ENCODE data around the gene SLC39A11.

DNA sequence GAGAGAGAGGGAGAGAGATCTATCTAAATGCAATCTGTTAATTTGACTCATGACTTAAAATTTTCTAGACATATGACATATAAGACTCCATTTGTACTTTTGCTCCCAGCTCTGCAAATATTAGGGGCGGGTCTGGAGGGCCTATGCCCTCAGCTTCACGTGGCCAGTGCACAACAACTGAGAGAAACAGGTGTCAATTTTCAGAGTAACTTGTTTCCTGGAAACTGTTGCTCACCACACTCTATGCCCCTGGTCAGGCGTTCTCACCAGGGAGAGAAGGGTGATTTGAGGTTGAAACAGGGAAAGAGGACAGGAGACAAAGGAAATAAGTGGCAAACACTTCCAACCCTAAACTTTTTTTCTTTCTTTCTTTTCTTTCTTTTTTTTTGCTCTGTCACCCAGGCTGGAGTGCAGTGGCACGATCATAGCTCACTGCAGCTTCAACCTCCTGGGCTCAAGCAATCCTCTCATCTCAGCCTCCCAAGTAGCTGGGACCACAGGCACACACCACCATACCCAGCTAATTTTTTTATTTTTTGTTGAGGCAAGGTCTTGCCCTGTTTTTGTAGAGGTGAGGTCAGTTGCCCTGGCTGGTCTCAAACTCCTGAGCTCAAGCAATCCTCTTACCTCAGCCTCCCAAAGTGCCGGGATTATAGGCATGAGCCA is 270.0 kb downstream of the SLC39A11 start:
- TF ChIP-seq EP300 (conservative IDR thresholded peaks at IDR 0.05; ENCODE audit: poor library complexity, severe bottlenecking): no peak
- TF ChIP-seq, protein P1, sequence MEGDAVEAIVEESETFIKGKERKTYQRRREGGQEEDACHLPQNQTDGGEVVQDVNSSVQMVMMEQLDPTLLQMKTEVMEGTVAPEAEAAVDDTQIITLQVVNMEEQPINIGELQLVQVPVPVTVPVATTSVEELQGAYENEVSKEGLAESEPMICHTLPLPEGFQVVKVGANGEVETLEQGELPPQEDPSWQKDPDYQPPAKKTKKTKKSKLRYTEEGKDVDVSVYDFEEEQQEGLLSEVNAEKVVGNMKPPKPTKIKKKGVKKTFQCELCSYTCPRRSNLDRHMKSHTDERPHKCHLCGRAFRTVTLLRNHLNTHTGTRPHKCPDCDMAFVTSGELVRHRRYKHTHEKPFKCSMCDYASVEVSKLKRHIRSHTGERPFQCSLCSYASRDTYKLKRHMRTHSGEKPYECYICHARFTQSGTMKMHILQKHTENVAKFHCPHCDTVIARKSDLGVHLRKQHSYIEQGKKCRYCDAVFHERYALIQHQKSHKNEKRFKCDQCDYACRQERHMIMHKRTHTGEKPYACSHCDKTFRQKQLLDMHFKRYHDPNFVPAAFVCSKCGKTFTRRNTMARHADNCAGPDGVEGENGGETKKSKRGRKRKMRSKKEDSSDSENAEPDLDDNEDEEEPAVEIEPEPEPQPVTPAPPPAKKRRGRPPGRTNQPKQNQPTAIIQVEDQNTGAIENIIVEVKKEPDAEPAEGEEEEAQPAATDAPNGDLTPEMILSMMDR (IDR thresholded peaks at IDR 0.05; ENCODE audit: poor library complexity, severe bottlenecking): no peak
